NB4 (cell line): ENCODE data around the gene FBXW11.
"Not testable (repeated sequence)": the region's sequence is repeated elsewhere in the genome, so short reads cannot be mapped to it uniquely, and the experiment has no call there.

Source experiments
- MYC ChIP-seq: IDR thresholded peaks from 2 replicates; pipeline ENCODE4 v1.6.1; 2011; ENCODE audit warnings: low read depth, low read length
- TF ChIP-seq, protein P1 (sequence below): IDR thresholded peaks from one replicate; pipeline ENCODE4 v1.5.1; 2012; ENCODE audit warnings: low read depth, low read length

DNA sequence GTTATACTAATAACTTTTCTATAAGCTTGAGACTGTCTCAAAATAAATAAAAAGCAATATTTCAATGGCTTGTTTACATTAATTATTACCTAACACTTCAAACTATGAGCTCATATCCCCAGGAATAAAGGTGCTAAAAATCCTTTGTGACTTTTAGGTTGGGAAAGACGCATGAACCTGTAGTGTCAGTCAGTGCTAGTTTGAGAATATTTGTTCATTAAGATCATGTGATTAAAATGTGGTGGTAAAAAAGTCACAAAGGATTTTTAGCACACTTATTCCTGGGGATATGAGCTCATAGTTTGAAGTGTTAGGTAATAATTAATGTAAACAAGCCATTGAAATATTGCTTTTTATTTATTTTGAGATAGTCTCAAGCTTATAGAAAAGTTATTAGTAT lies 64.8 kb downstream of the FBXW11 start:
- TF ChIP-seq, protein P1, sequence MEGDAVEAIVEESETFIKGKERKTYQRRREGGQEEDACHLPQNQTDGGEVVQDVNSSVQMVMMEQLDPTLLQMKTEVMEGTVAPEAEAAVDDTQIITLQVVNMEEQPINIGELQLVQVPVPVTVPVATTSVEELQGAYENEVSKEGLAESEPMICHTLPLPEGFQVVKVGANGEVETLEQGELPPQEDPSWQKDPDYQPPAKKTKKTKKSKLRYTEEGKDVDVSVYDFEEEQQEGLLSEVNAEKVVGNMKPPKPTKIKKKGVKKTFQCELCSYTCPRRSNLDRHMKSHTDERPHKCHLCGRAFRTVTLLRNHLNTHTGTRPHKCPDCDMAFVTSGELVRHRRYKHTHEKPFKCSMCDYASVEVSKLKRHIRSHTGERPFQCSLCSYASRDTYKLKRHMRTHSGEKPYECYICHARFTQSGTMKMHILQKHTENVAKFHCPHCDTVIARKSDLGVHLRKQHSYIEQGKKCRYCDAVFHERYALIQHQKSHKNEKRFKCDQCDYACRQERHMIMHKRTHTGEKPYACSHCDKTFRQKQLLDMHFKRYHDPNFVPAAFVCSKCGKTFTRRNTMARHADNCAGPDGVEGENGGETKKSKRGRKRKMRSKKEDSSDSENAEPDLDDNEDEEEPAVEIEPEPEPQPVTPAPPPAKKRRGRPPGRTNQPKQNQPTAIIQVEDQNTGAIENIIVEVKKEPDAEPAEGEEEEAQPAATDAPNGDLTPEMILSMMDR, result not testable (repeated sequence)
- not testable (repeated sequence) for TF ChIP-seq MYC
